Mucosa of descending colon (tissue), 3 donors: ENCODE data around the gene NKX1-1. TPM values are rescaled to one million over a fixed set of nuclear protein-coding genes. Genes with fewer than 3 reads are reported as not detected.

Source experiments
- ATAC-seq: fragments of 200-7000 bp; cut with Tn5 transposase; one replicate; pipeline ENCODE4 v1.9.1; 2020; ENCODE audit warnings: mild to moderate bottlenecking, moderate library complexity
- DNase-seq, 3 donors: peaks; one replicate each; pipeline ENCODE4 v3.0.0-alpha.2; 2020
- H3K36me3 ChIP-seq: fragments of 200-600 bp; one replicate; pipeline ENCODE4 v1.8.0; 2021; ENCODE audit warnings: low read depth, mild to moderate bottlenecking
- H3K4me1 ChIP-seq: fragments of 200-600 bp; one replicate; pipeline ENCODE4 v1.8.0; 2021; ENCODE audit warnings: low read depth, mild to moderate bottlenecking
- H3K4me3 ChIP-seq: fragments of 200-600 bp; one replicate; pipeline ENCODE4 v1.8.0; 2021; ENCODE audit warnings: mild to moderate bottlenecking
- H3K9me3 ChIP-seq: fragments of 200-600 bp; one replicate; pipeline ENCODE4 v1.8.0; 2021; ENCODE audit warnings: mild to moderate bottlenecking
- intact Hi-C, 2 donors: fragments of 100-400 bp; cut with DNase I in 1 of 2; cut with micrococcal nuclease in 1 of 2; formaldehyde crosslinking; loops; one replicate each; pipeline versions ENCODE4 v1.11.0 to v1.11.1; 2022; cut with DNase I, micrococcal nuclease
- total RNA-seq, 3 donors: library from RNA; stranded (reverse); fragmentation: NEBNext Ultra II Directional in 2 of 3; extraction: Animal tissue kit (Norgen Biotek cat#: 25700) in 2 of 3; gene quantifications; one replicate each; pipeline versions ENCODE4 v1.2.1 to v1.2.4, GENCODE V29; 2021 to 2023
- TF ChIP-seq, protein P1 (sequence below): fragments of 200-600 bp; IDR thresholded peaks from one replicate; pipeline ENCODE4 v1.8.0; 2022; ENCODE audit warnings: antibody characterized with exemption, mild to moderate bottlenecking
- donor health status: DM: no; HTN: no; CAD: no; lungs with moderate emphysema.
- donor health status: DM: no; HTN: no; CAD: no.
- donor health status: DM: no; HTN: yes; CAD: no.

Gene NKX1-1
- total RNA-seq, 3 donors from 2014 or later: not detected

GRCh38 chr4:1419708-1420107 lies 13.5 kb upstream of the NKX1-1 start:
- ATAC-seq: no peak

GRCh38 chr4:1418494-1419285 lies 12.4 kb upstream of the NKX1-1 start:
- TF ChIP-seq, protein P1, sequence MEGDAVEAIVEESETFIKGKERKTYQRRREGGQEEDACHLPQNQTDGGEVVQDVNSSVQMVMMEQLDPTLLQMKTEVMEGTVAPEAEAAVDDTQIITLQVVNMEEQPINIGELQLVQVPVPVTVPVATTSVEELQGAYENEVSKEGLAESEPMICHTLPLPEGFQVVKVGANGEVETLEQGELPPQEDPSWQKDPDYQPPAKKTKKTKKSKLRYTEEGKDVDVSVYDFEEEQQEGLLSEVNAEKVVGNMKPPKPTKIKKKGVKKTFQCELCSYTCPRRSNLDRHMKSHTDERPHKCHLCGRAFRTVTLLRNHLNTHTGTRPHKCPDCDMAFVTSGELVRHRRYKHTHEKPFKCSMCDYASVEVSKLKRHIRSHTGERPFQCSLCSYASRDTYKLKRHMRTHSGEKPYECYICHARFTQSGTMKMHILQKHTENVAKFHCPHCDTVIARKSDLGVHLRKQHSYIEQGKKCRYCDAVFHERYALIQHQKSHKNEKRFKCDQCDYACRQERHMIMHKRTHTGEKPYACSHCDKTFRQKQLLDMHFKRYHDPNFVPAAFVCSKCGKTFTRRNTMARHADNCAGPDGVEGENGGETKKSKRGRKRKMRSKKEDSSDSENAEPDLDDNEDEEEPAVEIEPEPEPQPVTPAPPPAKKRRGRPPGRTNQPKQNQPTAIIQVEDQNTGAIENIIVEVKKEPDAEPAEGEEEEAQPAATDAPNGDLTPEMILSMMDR: no peak
- ATAC-seq (no peak), DNase-seq (peak in 2 of 3 donors; percentile 6 to 35)
- intact Hi-C loops: no loop called here
- H3K9me3 ChIP-seq: no peaks in the 10 kb centered on the region
- H3K4me3 ChIP-seq: no peak overlapping the region
- H3K36me3 ChIP-seq: no peaks in the 10 kb centered on the region
- H3K4me1 ChIP-seq: no peaks in the 10 kb centered on the region

More at GRCh38 chr4:1419708-1420107, 13.5 kb upstream of the NKX1-1 start:
- Histone ChIP-seq H3K4me3 (no peak overlapping the region), H3K4me1 (no peaks in the 10 kb centered on the region), H3K36me3 (no peaks in the 10 kb centered on the region), H3K9me3 (no peaks in the 10 kb centered on the region)
- no peak for DNase-seq
- intact Hi-C loops: no loop called here
- TF ChIP-seq, protein P1: no peak

DNA sequence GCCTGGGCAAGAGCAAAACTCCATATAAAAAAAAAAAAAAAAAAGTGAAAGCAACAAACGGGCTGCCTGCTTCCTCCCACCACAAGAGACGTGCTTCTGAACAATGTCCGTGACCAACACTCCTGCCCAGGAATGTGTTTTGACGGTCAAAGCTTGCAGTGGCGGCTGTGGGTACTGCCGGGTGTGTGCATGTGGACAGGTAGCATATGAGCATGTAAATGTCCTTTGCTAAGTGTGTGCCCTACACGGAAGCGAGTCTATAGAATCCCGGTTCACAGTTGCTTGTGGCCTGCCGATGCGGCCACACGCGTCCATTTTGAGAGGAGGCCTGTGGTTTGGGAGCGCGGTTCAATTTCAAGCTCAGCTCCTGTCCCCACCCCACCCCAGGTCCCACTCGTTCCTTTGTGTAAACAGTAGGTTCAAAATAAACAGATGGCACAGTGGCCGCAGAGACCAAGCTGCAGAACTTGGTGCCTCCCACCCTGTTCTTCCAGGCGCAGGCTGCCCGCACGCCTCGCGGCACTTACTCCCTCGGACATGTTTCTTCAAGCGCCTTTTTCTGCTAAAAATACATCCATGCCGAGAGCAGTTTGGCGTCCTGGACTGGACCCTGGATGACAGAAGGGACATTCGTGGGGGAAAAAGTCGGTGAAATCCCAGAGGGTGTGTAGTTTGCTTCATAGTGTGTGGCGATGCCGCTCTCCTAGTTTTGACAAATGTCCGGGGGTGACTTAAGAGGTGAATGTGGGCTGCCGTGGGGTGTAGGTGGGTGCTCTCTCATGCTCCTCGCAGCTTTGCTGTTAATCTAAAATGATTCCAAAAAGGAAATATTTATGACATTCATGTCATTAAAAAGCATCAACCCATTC lies 11.5 kb upstream of the NKX1-1 start:
- intact Hi-C loops: no loop called here
- Histone ChIP-seq H3K4me3 (no peak overlapping the region), H3K9me3 (no peaks in the 10 kb centered on the region), H3K4me1 (no peaks in the 10 kb centered on the region), H3K36me3 (no peaks in the 10 kb centered on the region)
- DNase-seq (peak in 1 of 3 donors; percentile 20), ATAC-seq (no peak)
- TF ChIP-seq, protein P1: no peak

DNA sequence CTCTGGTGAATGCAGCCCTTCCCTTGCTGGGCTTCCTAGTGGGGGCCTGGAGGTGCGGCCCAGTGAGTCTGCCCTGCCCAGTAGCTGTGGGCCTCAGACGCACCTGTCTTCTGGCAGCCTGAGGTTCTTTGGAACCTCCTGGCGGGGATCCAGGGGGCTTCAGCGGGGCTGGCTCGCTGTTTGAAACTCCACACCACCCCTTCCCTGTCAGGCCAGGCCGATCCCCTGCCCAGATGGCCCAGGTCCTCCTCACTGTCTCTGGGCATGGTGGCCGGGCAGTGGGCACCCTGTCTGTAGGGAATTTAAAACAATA lies 10.7 kb upstream of the NKX1-1 start:
- DNase-seq (no peak), ATAC-seq (no peak)
- Histone ChIP-seq H3K9me3 (no peaks in the 10 kb centered on the region), H3K36me3 (no peaks in the 10 kb centered on the region), H3K4me1 (no peaks in the 10 kb centered on the region), H3K4me3 (no peak overlapping the region)
- TF ChIP-seq, protein P1: no peak
- intact Hi-C loops: no loop called here

DNA sequence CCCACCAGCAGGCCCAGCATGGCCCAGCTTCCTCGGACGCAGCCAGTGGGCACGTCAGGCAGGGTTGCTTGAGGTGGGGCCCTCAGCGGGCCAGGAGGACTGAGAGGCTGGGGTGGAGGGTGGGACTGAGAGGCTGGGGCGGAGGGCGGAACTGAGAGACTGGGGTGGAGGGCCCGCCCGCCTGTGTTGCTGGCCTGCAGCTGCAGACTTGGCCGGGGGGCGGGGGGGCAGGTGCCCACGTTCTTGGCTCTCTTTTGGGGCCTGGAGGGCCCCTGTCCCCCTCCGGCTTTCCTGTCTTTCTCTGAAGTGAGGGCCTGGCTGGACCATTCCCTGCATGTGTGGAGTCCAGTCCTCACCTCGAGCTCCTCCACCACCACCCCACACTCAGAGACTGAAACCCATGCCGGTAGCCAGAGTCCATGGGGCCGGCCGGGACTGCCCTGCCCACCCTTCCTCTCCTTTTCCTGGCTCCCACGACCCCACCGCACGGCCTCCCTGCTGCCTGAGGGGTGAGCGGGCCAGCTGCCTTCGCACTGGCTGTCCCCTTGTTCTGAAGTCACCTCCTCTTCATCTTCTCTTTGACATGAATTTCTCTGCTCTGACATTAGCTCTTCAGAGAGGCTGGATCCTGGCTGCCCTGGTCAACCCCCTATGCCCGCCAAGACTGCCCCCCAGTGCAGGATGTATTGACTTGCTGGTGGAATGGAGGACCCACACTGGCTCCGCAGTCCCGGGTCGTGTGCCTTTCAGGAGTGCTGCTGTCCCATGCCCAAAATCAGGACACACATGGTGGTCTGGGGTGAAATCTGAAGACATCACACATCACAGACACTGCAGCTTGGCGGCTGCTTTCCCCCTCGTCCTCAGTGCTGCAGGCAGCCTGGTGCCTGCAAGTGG lies 10.1 kb upstream of the NKX1-1 start:
- no peaks in the 10 kb centered on the region for H3K36me3 ChIP-seq
- no peak overlapping the region for H3K4me3 ChIP-seq
- no peaks in the 10 kb centered on the region for H3K9me3 ChIP-seq
- DNase-seq (no peak), ATAC-seq (no peak)
- no peaks in the 10 kb centered on the region for H3K4me1 ChIP-seq
- TF ChIP-seq, protein P1: no peak
- intact Hi-C loops: no loop called here
